Heart right ventricle (tissue), 16 donors: ENCODE data around the gene SLC34A1. TPM values are rescaled to one million over a fixed set of nuclear protein-coding genes. Genes with fewer than 3 reads are reported as not detected.
A peak's percentile ranks its signal among the peaks of the same experiment; 100 is the strongest.
"Not testable (repeated sequence)": the region's sequence is repeated elsewhere in the genome, so short reads cannot be mapped to it uniquely, and the experiment has no call there.

Experiments
- ATAC-seq, 8 donors: fragments of 200-7000 bp; cut with Tn5 transposase; one replicate each; pipeline ENCODE4 v1.9.1; 2020; ENCODE audit warnings: mild to moderate bottlenecking in 8 of 8, moderate library complexity in 8 of 8, moderate number of reproducible peaks in 1 of 8
- DNase-seq, 2 donors: peaks; one replicate each; pipeline ENCODE4 v3.0.0-alpha.2; 2020
- H3K27ac ChIP-seq, 10 donors: fragments of 200-600 bp; sonication (generic) in 2 of 10; one replicate each; pipeline versions ENCODE4 v1.5.0 to v1.8.0; 2020 to 2022; ENCODE audit warnings: mild to moderate bottlenecking in 3 of 10
- H3K27me3 ChIP-seq, 7 donors: fragments of 200-600 bp; one replicate each; pipeline ENCODE4 v1.8.0; 2021 to 2022; ENCODE audit warnings: mild to moderate bottlenecking in 2 of 7
- H3K36me3 ChIP-seq, 9 donors: fragments of 200-600 bp; sonication (generic) in 1 of 9; one replicate each; pipeline versions ENCODE4 v1.5.0 to v1.8.0; 2020 to 2022; ENCODE audit warnings: mild to moderate bottlenecking in 2 of 9
- H3K4me1 ChIP-seq, 9 donors: fragments of 200-600 bp; sonication (generic) in 1 of 9; one replicate each; pipeline versions ENCODE4 v1.5.0 to v1.8.0; 2020 to 2022; ENCODE audit warnings: mild to moderate bottlenecking in 4 of 9
- H3K4me3 ChIP-seq, 10 donors: fragments of 200-600 bp; sonication (generic) in 2 of 10; one replicate each; pipeline versions ENCODE4 v1.5.0 to v1.8.0; 2020 to 2022; ENCODE audit warnings: mild to moderate bottlenecking in 7 of 10, moderate library complexity in 2 of 10
- H3K9me3 ChIP-seq, 11 donors: fragments of 200-600 bp in 10 of 11; sonication (generic) in 2 of 11; one replicate each; pipeline versions ENCODE4 v1.5.0 to v1.8.0; 2013 to 2022; ENCODE audit warnings: mild to moderate bottlenecking in 2 of 11, control low read depth in 1 of 11, moderate library complexity in 1 of 11
- WGBS, 2 donors: extraction: QIAGEN DNeasy Blood & Tissue Kit; methylation state at CpG; one replicate each; pipeline ENCODE4 v1.1.7; 2013; ENCODE audit warnings: inconsistent platforms in 1 of 2; 5-methylcytosine and 5-hydroxymethylcytosine counted together
- intact Hi-C, 10 donors: fragments of 100-400 bp; cut with DNase I; formaldehyde crosslinking; loops; one replicate each; pipeline versions ENCODE4 v1.11.1 to v1.14.2; 2022
- polyA plus RNA-seq, 2 donors: library from polyadenylated mRNA; stranded (reverse); fragments of 200-250 nt; gene quantifications; one replicate each; pipeline ENCODE4 v1.2.3, GENCODE V29; 2013
- total RNA-seq, 10 donors: library from RNA; stranded (reverse); fragmentation: NEBNext Ultra II Directional in 3 of 10; extraction: Animal tissue kit (Norgen Biotek cat#: 25700) in 3 of 10; gene quantifications; one replicate each; pipeline versions ENCODE4 v1.2.1 to v1.2.4, GENCODE V29; 2021 to 2023
- TF ChIP-seq, protein P1 (sequence below), 9 donors: fragments of 200-600 bp; sonication (generic) in 2 of 9; IDR thresholded peaks; one replicate each; pipeline versions ENCODE4 v1.5.0 to v1.8.0; 2021 to 2022; ENCODE audit warnings: antibody characterized with exemption in 9 of 9, mild to moderate bottlenecking in 5 of 9, moderate library complexity in 1 of 9
- donor health status: Arrhythmogenic right ventricular cardiomyopathy.
- donor health status: ischemic (EF 13 %, LVEDD 7.1; RV severe dilation, severe dysfunction).
- donor health status: healthy with polysubstance abuse.
- donor health status: DM: no; HTN: yes; CAD: no.
- donor health status: DM: no; HTN: no; CAD: no.
- donor health status: ischemic (EF 25% LVEDD 6.9; RV normal size, moderate dysfunction).
- donor health status: ischemic (EF 25% LVEDD 5.7; RV mildly dilated, moderate dysfunction).
- donor health status: healthy.
- donor health status: DM: yes; HTN: yes; CAD: no.
- donor health status: Ischemic cardiomyopathy.
- donor health status: ischemic (EF 35%, LVEDD 5.7; RV mildly dilated, moderate dysfunction).
- donor health status: nonischemic (EF 11% LVEDD 7.7; RV severe dilation, severe dysfunction).
- donor health status: DM: yes; HTN: yes; CAD: no.
- donor health status: PGD.
- donor health status: ischemic (EF 29% LVEDD 5.4; RV normal size, mild dysfunction).
- donor health status: nonischemic (EF 23%, LVEDD 6.1; RV moderate dilation, normal function).

Gene SLC34A1
- total and polyA plus RNA-seq, 12 donors, result 0.12 TPM; not detected in 11

DNA sequence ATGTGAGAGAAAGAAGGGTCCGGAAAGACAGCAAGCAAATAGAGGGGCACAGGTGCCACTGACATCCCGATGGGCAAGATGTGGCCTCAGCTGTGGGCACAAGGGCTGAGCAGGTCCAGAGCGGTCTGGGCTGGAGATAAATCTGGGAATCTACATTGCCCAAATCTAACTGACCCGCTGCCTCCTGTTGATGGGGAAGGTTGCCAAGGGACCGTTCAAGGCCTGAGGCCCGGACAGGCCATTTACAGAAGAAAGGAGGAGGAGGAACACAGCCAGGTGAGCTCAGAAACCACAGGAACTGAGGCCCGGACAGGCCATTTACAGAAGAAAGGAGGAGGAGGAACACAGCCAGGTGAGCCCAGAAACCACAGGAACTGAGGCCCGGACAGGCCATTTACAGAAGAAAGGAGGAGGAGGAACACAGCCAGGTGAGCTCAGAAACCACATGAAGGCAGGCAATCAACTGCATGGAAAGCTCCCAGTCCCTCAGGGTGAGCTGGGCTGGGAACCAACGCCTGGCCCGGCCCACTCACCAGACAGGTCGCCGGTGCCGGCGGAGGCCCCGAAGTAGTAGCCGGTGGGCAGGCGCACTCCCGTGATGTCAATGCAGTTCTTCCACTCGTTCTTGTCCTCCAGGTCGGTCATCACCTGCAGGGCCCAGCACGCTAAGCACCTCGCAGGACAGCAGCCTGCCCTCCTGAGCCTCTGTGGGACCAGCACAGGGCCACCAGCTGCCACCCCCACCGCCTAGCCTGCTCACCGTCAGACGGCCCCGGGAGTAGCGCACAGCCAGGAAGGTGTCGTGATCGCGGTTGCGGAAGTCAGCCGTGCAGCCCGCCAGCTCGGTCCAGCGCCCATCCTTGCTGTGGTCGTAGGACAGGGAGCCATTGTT lies 47.4 kb upstream of the SLC34A1 start:
- peaks cover 0 to 99% (median 32%) of the 10 kb centered on the region in 9 donors for H3K36me3 ChIP-seq
- H3K27ac ChIP-seq, result peak overlapping the region in 6 of 10 donors; percentile 33 to 69 (median 59)
- TF ChIP-seq, protein P1, sequence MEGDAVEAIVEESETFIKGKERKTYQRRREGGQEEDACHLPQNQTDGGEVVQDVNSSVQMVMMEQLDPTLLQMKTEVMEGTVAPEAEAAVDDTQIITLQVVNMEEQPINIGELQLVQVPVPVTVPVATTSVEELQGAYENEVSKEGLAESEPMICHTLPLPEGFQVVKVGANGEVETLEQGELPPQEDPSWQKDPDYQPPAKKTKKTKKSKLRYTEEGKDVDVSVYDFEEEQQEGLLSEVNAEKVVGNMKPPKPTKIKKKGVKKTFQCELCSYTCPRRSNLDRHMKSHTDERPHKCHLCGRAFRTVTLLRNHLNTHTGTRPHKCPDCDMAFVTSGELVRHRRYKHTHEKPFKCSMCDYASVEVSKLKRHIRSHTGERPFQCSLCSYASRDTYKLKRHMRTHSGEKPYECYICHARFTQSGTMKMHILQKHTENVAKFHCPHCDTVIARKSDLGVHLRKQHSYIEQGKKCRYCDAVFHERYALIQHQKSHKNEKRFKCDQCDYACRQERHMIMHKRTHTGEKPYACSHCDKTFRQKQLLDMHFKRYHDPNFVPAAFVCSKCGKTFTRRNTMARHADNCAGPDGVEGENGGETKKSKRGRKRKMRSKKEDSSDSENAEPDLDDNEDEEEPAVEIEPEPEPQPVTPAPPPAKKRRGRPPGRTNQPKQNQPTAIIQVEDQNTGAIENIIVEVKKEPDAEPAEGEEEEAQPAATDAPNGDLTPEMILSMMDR (IDR thresholded peaks at IDR 0.05), result no peak
- WGBS, 2 donors, result 95% methylated on average over 34 to 36 of the region's 36 CpGs
- no peak for ATAC-seq
- H3K9me3 ChIP-seq, result no peaks in the 10 kb centered on the region
- intact Hi-C loops, result no loop called here
- H3K4me1 ChIP-seq, result peaks cover 5 to 37% (median 20%) of the 10 kb centered on the region in 9 donors
- no peak overlapping the region for H3K4me3 ChIP-seq
- DNase-seq, result no peak
- H3K27me3 ChIP-seq, result no peaks in the 10 kb centered on the region

DNA sequence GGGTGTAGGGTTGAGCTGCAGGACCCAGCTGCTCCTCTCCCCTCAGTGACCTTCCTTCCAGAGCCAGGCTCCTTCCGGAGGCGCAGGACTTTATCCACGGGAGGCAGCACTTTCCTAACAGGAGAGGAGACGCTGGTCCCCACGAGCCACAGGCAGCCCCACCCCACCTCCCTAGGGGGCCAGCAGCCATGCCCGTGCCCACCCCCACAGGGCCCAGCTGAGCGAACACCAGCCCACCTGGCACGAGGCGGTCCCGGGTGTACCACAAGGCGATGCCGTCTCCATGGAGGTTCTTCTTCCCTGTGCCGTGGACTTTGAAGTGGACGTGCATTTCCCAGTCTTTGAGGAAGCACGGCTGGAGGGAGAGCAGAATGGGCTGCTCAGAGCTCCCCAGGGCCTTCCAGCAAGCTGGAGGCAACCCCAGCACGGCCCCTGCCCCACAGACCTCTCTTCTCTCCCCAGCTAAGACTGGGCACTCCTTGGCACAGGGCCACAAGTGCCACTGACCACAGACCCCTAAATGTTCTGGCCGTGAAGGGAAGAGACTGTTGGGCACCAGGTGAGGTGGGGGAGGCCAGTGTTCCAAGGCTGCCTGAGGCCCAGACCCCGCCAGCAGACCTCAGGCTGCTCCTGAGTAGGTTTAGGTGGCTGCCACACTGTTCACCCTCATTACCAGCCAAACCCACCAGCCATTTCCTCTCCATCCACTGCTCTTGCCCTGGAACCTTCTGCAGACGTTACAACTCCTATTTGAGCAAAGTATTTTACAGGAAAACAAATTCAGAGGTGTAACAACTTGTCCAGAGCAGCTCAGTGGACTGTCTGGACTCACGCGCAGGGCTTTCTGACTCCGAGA lies 45.8 kb upstream of the SLC34A1 start:
- Histone ChIP-seq H3K4me1 (peaks cover 5 to 37% (median 20%) of the 10 kb centered on the region in 9 donors), H3K27me3 (no peaks in the 10 kb centered on the region), H3K9me3 (no peaks in the 10 kb centered on the region), H3K36me3 (peaks cover 0 to 98% (median 26%) of the 10 kb centered on the region in 9 donors), H3K27ac (peak overlapping the region in 1 of 10 donors; percentile 48), H3K4me3 (no peak overlapping the region)
- ATAC-seq (no peak), DNase-seq (no peak)
- intact Hi-C loops, result no loop called here
- 88 to 90% methylated on average over 22 of the region's 22 CpGs for WGBS, 2 donors
- TF ChIP-seq, protein P1 (IDR thresholded peaks at IDR 0.05), result no peak

DNA sequence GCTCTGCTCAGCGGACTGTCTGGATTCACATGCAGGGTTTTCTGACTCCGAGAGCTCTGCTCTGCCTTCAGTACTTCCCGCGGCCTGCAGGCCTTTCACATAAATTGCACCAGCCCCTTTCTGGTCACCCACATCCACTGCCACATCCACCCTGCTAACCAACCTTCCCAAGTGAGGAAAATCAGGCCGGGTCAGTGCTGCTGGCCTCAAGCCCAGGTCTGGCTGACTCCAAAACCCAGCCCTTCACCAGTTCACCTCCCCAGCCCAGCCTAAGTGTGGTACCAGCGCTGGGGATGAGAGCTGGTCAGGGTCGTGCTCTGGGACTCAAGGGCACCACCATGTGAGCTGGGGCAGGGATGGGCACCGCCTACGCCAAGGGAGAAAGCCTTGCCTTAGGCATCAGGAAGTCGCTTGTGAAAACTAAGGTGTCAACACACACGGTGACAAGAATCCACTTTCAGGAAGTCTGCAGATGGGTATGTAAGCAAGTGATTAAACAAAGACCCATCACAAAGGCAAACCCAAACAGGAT lies 45.1 kb upstream of the SLC34A1 start:
- Histone ChIP-seq H3K27me3 (no peaks in the 10 kb centered on the region), H3K9me3 (no peaks in the 10 kb centered on the region), H3K4me1 (peaks cover 5 to 33% (median 20%) of the 10 kb centered on the region in 9 donors), H3K4me3 (no peak overlapping the region), H3K27ac (peak overlapping the region in 1 of 10 donors; percentile 48), H3K36me3 (peaks cover 0 to 98% (median 19%) of the 10 kb centered on the region in 9 donors)
- no peak for ATAC-seq
- 78% methylated on average over 11 of the region's 11 CpGs for WGBS, 2 donors
- DNase-seq, result no peak
- intact Hi-C loops, result no loop called here
- TF ChIP-seq, protein P1 (IDR thresholded peaks at IDR 0.05), result no peak

DNA sequence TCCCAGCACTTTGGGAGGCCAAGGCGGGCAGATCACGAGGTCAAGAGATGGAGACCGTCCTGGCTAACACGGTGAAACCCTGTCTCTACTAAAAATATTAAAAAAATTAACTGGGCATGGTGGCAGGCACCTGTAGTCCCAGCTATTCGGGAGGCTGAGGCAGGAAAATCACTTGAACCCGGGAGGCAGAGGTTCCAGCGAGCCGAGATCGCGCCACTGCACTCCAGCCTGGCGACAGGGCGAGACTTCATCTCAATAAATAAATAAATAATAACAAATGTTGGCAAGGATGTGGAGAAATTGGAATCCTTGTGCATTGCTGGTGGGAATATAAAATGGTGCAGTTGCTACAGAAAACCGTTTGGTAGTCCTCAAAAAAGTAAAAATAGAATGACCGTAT lies 41.2 kb upstream of the SLC34A1 start:
- ATAC-seq, H3K27ac ChIP-seq, H3K4me3 ChIP-seq, DNase-seq, H3K9me3 ChIP-seq, H3K27me3 ChIP-seq, intact Hi-C loops: not testable (repeated sequence)
- Histone ChIP-seq H3K36me3 (peaks cover 0 to 95% (median 0%) of the 10 kb centered on the region in 9 donors), H3K4me1 (peaks cover 0 to 30% (median 16%) of the 10 kb centered on the region in 9 donors)
- 93 to 94% methylated on average over 14 of the region's 14 CpGs for WGBS, 2 donors
